ENCODE results near the gene RAMP2.
A peak's percentile ranks its signal among the peaks of the same experiment; 100 is the strongest.

Gene RAMP2

DNA sequence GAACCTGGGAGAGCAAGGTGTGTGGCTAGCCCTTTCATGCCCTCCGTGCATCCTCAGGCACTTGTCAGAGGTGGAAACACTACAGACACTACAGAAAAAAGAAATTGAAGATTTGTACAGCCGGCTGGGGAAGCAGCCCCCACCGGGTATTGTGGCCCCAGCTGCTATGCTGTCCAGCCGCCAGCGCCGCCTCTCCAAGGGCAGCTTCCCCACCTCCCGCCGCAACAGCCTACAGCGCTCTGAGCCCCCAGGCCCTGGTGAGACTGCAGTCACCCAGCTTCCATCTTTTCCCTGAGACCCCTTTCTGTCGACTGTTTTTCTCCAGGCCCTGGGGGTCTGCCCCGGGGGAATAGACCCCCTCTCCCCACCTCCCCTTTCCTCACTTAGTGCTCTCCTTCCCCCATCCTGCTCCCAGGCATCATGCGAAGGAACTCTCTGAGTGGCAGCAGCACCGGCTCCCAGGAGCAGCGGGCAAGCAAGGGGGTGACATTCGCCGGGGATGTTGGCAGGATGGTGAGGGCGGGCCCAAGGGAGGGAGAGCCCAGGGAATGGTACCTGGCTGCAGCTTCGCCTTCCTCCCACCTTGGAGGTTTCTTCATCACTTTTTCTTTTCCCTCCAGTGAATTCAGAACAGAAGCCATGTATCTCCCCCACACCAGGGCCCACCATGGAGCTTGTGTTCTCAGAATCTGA is 35.2 kb downstream of the RAMP2 start:
- DNase-seq, result no peak

DNA sequence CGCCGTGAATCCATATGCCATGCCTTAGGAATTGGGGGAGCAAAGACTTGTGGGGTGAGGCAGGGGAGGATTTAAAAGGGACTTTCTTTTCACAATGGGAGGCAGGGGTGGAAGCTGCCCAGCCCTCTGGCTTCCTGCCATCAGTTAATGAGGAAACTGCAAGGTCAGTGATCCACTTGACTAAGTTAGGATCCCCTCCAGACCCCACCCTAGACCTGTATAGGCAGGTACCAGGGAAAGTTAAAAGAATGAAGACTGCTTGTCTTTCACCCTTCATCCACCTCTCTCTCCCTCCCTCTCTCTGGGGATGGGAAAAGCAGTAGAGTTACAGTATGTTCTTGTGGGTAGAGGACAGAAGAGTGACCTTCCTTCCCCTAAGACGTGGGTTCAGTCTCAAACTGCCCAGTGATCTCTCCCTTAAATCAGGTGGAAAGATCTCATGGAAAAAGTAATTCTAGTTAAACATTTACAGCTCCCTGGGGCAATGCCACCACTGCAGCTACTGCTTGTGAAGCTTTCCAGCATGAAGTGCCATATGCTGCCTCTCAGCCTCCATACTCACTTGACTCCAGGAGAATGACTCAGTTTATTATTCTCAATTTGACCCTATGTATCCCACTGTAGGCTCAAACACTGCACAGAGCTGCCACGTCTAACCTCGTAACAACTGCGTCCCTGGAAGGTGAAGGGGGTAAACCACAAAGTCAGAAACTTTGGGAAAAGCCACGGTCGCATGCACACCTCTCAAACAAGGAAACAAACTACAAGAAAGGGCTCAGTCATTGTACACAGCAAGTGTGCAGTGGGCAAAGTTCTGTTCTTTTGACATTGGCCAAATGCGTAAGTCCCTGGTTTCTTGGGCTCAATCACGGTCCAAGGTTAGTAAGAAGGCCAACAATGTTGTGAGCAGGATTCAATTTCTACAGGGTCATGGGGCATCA is 36.3 kb downstream of the RAMP2 start:
- DNase-seq, result no peak

DNA sequence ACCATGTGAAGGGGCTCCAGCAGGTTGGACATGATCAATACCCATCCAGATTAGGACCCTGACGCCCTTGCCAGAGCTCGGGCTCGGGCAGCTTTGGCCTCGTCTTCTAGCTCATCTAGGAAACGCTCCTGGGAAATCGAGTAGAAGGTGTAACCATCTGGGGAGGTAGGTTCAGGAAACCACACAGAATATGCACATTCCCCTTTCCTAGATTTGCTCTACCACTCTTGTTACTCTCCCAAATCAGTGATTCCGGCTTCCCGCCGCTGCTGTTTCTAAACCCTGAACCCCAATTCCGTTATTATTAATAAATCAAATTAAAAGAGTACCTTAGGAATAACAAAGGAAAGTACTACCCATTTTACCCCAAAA is 37.0 kb downstream of the RAMP2 start:
- no peak for DNase-seq

DNA sequence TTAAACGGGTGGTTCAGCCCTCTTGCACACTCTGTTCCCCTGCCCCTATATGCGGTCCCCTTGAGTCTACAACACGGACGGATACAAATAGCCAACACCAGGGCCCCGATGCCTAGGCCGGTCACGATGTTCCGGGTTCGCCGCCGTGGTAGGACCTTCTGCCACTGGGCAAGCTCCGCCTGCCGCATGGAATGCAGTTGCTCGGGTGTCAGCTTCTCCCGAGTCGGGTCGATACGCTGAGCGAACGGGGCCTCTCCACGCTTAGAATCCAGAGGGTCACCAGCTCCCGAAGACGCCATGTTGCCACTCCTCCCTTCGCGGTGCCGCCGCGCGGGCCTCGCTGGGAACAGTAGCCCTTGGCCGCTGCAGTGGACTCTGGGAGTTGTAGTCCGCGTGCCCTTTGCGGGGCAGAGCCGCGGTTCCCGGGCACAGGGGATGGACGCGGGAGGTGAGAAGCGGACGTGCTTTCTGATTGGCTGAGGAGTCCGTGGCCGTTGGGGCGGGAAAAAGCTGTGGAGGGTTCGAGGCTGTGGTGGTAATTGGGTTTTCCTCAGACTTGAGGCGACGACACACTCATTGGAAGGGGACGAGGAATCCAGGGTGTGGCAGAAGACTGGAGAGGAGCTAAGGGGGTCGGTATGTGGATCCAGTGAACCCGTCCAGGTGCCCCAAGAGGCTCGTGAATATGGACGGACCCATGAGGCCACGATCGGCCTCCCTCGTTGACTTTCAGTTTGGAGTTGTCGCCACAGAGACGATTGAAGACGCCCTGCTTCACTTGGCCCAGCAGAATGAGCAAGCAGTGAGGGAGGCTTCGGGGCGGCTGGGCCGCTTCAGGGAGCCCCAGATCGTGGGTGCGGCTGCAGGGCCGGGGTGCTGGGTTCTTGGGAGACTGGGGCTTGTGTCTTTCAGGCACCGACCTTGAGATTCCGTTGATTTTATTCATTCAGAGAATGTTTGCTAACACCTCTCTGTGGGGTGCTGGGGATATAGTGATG is 37.7 kb downstream of the RAMP2 start, which contains the start of the genes CNTD1 and COA3:
Gene CNTD1 (plus strand): TSS at position 479 of the 998 bp plus-strand sequence. CDS start 207 bp downstream, at position 686.
Gene COA3 (minus strand): TSS at position 322 of the 998 bp plus-strand sequence. CDS start 23 bp downstream, at position 299.
- peak; percentile 92 for DNase-seq

DNA sequence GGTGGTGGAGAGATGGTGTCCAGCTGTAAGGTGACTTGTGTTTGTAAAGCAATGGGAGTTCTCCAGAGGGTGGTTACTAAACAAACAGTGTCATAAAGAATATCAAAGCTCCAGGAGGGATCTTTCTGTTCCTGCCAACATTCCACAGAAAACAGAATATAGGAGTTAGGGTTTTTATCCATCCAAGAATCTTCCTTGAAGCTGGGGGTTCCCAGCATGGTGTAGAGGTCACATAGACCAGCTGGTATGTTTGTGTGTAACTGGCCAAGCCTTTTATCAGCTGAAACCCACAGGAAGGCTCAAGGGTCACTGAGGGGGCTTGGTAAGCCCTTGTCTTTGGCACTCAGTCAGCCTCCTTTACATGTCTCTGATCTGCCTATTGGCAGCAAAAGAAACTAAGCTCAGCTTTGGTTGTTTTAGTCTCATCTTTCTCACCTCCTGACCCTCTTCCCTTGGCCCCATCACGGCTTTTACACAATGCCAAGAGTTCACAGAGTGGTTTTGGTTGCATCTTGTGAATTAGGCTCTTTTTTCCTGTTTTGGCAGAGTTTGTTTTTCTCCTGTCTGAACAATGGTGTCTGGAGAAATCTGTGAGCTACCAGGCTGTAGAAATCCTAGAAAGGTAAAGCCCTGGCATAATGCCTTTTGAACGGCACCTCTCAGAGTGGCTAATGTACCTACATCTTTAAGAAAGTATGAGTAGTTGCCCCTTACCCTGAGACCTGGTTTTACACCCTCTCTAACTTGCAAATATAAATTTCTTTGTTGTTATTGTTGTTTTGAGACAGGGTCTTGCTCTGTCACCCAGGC is 42.3 kb downstream of the RAMP2 start:
- DNase-seq, result no peak

DNA sequence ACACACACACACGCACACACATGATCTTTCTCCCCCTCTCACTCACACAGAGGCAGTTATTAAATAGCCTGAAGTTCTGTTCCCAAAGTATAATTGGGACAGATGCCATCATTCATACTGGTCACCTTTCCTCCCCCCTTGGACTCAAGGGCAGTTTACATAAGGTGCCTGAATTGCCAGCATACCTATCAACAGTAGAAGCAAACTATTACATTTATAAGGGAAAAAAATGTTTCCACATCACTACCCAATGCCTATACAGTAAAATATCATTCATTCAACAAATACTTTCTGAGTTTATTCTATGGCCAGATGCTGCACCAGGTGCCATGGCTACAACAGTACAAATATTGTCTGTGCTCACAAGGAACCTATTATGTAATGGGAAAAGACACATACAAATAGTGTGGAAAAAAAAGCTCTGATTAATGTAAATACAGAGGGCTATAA is 43.9 kb downstream of the RAMP2 start:
- DNase-seq, result no peak

DNA sequence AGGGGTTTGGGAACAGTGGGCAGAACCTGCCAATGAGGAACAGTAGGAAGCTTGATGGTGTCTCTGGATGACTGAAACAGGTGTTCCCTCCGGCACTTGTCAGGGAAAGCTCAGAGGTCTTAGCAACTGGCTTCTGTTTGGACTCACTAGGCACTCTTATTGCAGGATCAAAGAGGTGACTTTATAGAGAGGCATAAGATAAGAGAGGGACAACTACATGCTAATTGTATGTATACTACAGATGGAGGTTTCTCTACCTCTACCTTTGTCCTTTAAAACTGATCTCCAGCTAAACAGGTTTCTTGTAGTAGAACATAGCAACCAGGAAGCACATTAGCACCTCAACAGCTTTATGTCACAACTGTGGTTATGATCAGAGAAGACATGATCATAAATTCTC is 45.2 kb downstream of the RAMP2 start:
- peak; percentile 7 for DNase-seq

DNA sequence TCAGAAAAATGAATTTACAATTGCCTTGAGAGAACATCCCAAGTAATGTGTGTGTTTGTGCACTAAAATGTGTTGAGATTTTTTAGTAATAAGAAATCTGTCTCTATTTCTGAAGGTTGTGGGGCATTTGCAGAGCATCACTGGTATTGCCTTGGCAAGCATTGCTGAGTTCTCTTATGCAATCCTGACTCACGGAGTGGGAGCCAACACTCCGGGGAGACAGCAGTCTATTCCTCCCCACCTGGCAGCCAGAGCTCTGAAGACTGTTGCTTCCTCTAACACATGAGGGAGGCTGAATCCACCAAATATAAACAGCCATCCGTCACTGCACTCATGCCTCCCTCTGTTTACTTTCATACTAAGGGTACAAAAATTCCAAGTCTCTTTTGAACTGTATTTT is 48.2 kb downstream of the RAMP2 start:
- DNase-seq, result peak; percentile 22
